ENCODE data around the gene DCANP1. TPM values are rescaled to one million over a fixed set of nuclear protein-coding genes. Genes with fewer than 3 reads are reported as not detected.
"Not testable (repeated sequence)": the region's sequence is repeated elsewhere in the genome, so short reads cannot be mapped to it uniquely, and the experiment has no call there.

DCANP1 gene, protein sequence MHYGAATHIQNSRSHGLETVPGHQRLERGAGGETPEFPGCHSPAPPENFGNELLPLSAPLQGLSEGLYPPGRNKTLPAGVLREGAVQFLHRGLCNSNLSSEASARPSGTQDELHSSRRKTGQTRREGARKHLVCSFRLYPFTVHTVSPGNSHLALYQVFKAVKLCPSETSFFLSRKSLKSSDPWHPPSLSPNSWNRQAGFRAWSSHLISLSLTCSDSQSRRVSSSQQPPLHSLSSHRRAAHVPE
- total RNA-seq (2014; rRNA removed; shearing (Covaris generic)), result not detected in 2 replicates

- Histone ChIP-seq H3K9me3 (replicated peaks) (no peaks in the 10 kb centered on the region), H3K27me3 (peaks cover 18% of the 10 kb centered on the region; the same call in 1 of the 2 replicates), H3K4me1 (peaks cover 2% of the 10 kb centered on the region; the same call in 1 of the 2 replicates), H3K4me3 (no peak within 1 kb of the TSS), H3K27ac (no peak within 1 kb of the TSS), H3K36me3 (no peaks in the 10 kb centered on the region)
- DNase-seq, result no peak
Observed at GRCh38 chr5:135447298-135447929, at the start of gene DCANP1. TSS of gene DCANP1 (minus strand) at chr5:135447348. CDS start at chr5:135447108, 240 bp downstream.

GRCh38 chr5:135495531-135495930 lies 48.4 kb upstream of the DCANP1 start:
- DNase-seq; H3K27ac ChIP-seq; H3K27me3 ChIP-seq; H3K4me3 ChIP-seq; H3K4me1 ChIP-seq; H3K36me3 ChIP-seq; H3K9me3 ChIP-seq (replicated peaks): not testable (repeated sequence)

GRCh38 chr5:135494196-135494595 lies 47.0 kb upstream of the DCANP1 start:
- Histone ChIP-seq H3K36me3 (no peaks in the 10 kb centered on the region), H3K9me3 (replicated peaks) (no peaks in the 10 kb centered on the region), H3K27ac (no peak overlapping the region), H3K4me1 (no peaks in the 10 kb centered on the region), H3K4me3 (no peak overlapping the region), H3K27me3 (no peaks in the 10 kb centered on the region; the same call in 1 of the 2 replicates)
- DNase-seq, result no peak

DNA sequence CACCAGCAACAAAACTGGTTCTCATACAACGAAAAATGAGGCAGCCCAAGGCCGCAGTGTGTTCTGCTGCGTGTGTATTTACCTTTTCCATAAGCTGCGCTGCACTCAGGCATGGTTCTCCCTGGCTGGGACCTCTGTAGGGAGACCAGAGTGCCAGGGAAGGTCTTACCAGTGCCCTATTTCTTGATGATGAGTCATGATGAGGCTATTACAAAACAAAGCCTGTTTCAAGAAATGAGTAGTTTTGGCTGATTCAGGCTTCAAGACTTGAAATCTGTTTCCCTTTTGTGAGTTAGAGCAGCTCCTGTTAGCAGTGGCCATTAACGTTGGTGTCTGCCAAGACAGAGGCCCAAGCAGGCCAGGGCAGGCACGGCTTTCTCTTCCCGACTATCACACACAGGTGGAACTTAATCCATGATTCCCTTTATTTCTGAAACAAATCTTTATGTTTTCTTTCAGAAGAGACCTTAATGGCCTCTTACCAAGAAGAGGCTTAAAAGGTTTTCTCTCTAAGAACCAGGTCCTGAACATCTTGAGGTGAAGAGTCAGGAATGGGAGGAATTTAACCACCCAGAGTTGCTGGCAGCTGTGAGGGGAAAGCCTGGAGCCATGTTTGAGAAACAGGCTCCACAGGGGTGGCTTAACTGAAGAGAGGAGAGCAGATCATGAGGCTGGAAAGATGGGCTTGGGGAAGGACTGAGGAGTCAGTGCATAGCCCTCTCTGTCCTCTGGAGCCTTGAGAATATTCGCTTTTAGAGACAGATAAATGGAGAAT lies 46.4 kb upstream of the DCANP1 start:
- peaks cover 1% of the 10 kb centered on the region; the same call in 1 of the 2 replicates for H3K27me3 ChIP-seq
- no peak overlapping the region for H3K4me3 ChIP-seq
- no peak for DNase-seq
- no peaks in the 10 kb centered on the region for H3K36me3 ChIP-seq
- H3K9me3 ChIP-seq (replicated peaks), result no peaks in the 10 kb centered on the region
- no peak overlapping the region for H3K27ac ChIP-seq
- no peaks in the 10 kb centered on the region for H3K4me1 ChIP-seq

- Histone ChIP-seq H3K27ac (no peak overlapping the region), H3K4me1 (no peaks in the 10 kb centered on the region), H3K36me3 (no peaks in the 10 kb centered on the region), H3K9me3 (replicated peaks) (no peaks in the 10 kb centered on the region), H3K27me3 (peaks cover 3% of the 10 kb centered on the region; the same call in 1 of the 2 replicates), H3K4me3 (no peak overlapping the region)
- DNase-seq, result no peak
Observed at GRCh38 chr5:135492319-135492626, 45.1 kb upstream of the DCANP1 start.

DNA sequence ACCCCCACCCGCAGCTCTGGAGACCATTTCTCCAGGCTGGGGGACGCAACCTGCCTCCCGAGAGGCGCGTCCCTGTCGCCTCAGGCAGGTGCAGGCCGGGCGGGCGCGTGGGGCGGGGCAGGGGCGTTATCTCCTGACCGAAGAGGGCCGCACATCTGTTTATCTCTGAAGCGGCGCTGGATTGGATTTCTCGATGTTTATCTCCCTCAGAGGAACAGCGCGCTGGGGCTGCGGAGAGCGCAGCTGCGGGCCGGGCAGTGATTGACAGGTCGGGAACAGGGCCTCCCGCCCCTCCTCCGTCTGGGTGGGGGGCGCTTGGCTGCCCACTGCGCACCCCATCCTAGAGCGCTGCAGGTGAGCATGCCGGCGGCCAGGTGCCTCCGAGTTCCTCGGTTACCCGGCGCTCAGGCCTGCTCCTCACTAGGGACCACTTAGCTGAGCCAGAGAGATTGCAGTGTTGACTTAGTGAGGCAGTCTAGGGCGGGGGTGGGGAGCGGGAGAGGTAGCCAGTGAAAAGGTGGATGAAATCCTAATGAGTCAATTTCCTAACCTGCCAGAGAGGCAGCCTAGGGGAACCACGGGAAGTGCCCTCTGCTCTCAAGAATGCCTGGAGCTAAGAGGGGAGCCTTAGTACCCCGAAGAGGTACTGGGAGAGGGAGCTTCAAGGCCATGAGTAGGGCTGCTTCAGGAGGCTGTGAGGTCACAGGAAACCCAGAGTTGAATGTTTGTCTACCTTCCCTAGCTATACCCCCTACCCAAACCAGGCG lies 44.6 kb upstream of the DCANP1 start:
- Histone ChIP-seq H3K36me3 (no peaks in the 10 kb centered on the region), H3K9me3 (replicated peaks) (no peaks in the 10 kb centered on the region), H3K4me1 (no peaks in the 10 kb centered on the region), H3K27ac (no peak overlapping the region), H3K27me3 (peaks cover 6% of the 10 kb centered on the region; the same call in 1 of the 2 replicates), H3K4me3 (no peak overlapping the region)
- DNase-seq, result no peak

DNA sequence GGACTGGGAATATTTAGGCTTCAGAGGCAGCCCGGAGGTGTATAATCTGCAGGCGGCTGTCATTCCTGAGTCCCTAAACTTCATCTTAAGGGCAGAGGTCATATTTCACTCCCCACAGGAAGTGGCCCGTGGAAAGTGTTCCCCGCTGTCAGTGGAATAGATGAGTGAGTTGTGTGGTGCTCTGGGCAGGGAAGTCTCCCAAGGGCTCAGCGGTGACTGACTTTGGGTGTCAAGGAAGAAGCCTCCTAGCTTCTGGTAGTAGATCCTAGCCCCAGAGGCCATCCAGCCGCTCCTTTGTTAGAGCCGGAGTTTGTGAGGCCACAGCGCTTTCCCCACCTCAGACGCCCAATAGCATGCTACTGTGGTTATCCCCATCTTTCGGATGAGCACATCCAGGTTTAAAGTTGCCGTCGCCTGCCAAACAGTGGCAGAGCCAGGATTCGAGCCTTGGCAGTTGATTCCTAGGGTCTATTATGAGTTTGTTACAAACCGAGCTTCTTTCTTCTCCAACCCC lies 43.9 kb upstream of the DCANP1 start:
- H3K27ac ChIP-seq, result no peak overlapping the region
- no peak for DNase-seq
- H3K36me3 ChIP-seq, result no peaks in the 10 kb centered on the region
- H3K4me3 ChIP-seq, result no peak overlapping the region
- no peaks in the 10 kb centered on the region for H3K9me3 ChIP-seq (replicated peaks)
- no peaks in the 10 kb centered on the region for H3K4me1 ChIP-seq
- H3K27me3 ChIP-seq, result peaks cover 9% of the 10 kb centered on the region; the same call in 1 of the 2 replicates

DNA sequence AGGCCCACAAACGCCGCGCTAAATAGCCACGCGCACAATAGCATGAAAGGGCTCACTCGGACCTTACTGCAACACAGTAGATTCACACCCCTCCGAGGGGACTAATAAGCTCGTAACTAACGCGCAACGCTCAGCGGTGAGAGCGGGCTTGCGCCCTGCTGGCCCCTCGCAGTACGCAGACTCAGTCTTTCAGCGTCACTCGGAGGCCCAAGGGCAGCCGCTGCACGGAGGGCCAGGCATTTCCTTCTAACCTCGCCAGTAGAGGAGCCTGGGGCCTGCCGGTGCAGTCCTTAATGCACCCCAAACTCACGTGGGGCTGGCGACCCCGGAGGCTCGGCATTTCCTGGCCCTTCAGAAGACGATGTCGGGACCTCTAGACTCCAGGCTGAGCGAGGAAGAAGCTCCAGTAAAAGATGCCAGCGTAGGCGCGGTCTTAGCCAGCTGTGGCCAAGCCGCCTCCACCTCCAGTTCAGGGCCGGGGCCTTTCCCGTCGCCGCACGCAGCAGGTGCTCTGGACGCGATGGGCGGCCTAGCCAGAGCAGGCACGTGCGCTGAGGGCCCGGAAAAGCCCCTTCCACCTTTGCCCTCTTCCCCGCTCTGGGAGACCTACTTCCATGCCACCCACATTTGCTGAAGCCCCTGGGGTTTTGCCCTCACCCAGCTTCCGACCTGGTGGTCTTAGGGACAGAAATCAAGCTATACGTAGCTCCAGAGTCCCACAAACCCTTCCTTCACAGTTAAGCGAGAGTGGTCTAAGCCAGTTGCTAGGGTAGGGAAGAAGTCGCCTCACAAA lies 43.3 kb upstream of the DCANP1 start:
- Histone ChIP-seq H3K9me3 (replicated peaks) (no peaks in the 10 kb centered on the region), H3K4me3 (no peak overlapping the region), H3K4me1 (no peaks in the 10 kb centered on the region), H3K27me3 (peaks cover 9% of the 10 kb centered on the region; the same call in 1 of the 2 replicates), H3K27ac (no peak overlapping the region), H3K36me3 (no peaks in the 10 kb centered on the region)
- no peak for DNase-seq

- DNase-seq, result no peak
Observed at GRCh38 chr5:135489466-135490244, 42.5 kb upstream of the DCANP1 start.

GRCh38 chr5:135488727-135489465 lies 41.7 kb upstream of the DCANP1 start:
- Histone ChIP-seq H3K27ac (no peak overlapping the region), H3K4me1 (no peaks in the 10 kb centered on the region), H3K4me3 (peak overlapping the region; percentile 47), H3K36me3 (no peaks in the 10 kb centered on the region), H3K9me3 (replicated peaks) (no peaks in the 10 kb centered on the region), H3K27me3 (peaks cover 9% of the 10 kb centered on the region; the same call in 1 of the 2 replicates)
- DNase-seq, result peak; percentile 47 to 52

More at GRCh38 chr5:135489466-135490244, 42.5 kb upstream of the DCANP1 start:
- H3K27me3 ChIP-seq, result peaks cover 9% of the 10 kb centered on the region; the same call in 1 of the 2 replicates
- no peaks in the 10 kb centered on the region for H3K36me3 ChIP-seq
- H3K9me3 ChIP-seq (replicated peaks), result no peaks in the 10 kb centered on the region
- H3K4me1 ChIP-seq, result no peaks in the 10 kb centered on the region
- no peak overlapping the region for H3K4me3 ChIP-seq
- H3K27ac ChIP-seq, result no peak overlapping the region

DNA sequence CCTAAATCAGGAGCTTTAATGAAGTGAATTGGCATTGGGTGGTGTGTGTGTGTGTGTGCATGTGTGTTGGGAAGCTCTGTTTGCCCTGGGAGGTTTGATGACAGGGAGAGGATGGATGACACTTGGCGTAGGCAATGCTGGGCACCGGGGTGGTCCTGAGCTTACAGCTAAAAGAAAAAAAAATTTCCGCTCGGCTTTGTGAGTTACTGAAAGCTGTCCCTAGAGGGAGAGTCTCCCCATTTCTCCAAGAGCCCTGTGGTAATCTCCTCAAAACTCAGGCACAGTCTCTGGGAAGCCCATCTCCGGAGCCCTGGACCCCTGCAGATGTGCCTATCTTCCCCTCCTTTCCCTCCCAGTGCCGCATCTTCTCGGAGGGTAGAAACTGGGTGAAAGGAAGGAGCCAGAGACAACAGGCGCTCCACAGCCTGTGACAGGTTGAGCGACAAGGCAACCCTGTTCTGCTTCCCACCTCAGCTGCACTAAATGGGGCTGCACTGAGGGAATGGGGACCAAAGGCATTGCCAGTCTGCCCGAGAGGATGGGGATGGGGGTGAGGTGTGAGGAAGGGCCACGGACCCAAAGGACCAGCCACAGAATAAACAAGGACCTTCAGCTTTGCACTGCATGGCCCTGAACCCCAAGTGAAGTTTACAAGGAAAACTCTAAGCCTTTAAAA lies 40.8 kb upstream of the DCANP1 start:
- no peaks in the 10 kb centered on the region for H3K9me3 ChIP-seq (replicated peaks)
- H3K27me3 ChIP-seq, result peaks cover 13% of the 10 kb centered on the region; the same call in 1 of the 2 replicates
- no peak overlapping the region for H3K4me3 ChIP-seq
- H3K27ac ChIP-seq, result no peak overlapping the region
- H3K36me3 ChIP-seq, result no peaks in the 10 kb centered on the region
- H3K4me1 ChIP-seq, result no peaks in the 10 kb centered on the region
- DNase-seq, result no peak

DNA sequence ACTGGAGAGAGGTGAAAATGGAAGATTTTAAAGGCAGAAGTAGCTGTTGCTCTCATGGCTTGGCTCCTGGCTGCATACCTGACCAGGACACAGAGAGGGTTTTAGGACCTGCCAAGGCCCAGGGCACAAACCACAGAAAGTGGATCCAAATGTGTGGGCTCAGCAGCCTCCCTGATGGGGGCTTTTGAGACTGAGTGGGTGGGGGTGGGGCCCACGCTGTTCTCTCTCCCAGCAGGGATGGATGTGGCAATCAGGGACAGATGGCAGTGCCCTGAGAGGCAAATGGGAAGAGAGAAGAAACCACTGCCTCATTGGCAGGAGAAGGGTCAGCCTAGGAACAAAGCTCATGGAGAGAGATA lies 39.9 kb upstream of the DCANP1 start:
- Histone ChIP-seq H3K36me3 (no peaks in the 10 kb centered on the region), H3K4me1 (no peaks in the 10 kb centered on the region), H3K27ac (no peak overlapping the region), H3K4me3 (no peak overlapping the region), H3K27me3 (peaks cover 16% of the 10 kb centered on the region; the same call in 1 of the 2 replicates), H3K9me3 (replicated peaks) (no peaks in the 10 kb centered on the region)
- no peak for DNase-seq
